Cardiac fibroblast (primary cell): Measurements from ENCODE around the gene SCN1B.

Experiments used
- DNase-seq, 2 donors: peaks; one replicate each; pipeline versions ENCODE4 v3.0.0 to v3.0.0-alpha.2; 2010; ENCODE audit warnings: low read depth in 2 of 2
- H3K4me3 ChIP-seq, 2 donors: replicated peaks in 1 of 2; 1 replicate in 1 of 2; 2 replicates in 1 of 2; pipeline ENCODE4 v1.5.1; 2011; ENCODE audit warnings: low read depth in 2 of 2, low read length in 2 of 2, mild to moderate bottlenecking in 2 of 2, moderate library complexity in 1 of 2
- CTCF ChIP-seq: IDR thresholded peaks from one replicate; pipeline ENCODE4 v1.5.1; 2011; ENCODE audit warnings: low read depth, mild to moderate bottlenecking, low read length, inconsistent platforms

SCN1B gene

DNA sequence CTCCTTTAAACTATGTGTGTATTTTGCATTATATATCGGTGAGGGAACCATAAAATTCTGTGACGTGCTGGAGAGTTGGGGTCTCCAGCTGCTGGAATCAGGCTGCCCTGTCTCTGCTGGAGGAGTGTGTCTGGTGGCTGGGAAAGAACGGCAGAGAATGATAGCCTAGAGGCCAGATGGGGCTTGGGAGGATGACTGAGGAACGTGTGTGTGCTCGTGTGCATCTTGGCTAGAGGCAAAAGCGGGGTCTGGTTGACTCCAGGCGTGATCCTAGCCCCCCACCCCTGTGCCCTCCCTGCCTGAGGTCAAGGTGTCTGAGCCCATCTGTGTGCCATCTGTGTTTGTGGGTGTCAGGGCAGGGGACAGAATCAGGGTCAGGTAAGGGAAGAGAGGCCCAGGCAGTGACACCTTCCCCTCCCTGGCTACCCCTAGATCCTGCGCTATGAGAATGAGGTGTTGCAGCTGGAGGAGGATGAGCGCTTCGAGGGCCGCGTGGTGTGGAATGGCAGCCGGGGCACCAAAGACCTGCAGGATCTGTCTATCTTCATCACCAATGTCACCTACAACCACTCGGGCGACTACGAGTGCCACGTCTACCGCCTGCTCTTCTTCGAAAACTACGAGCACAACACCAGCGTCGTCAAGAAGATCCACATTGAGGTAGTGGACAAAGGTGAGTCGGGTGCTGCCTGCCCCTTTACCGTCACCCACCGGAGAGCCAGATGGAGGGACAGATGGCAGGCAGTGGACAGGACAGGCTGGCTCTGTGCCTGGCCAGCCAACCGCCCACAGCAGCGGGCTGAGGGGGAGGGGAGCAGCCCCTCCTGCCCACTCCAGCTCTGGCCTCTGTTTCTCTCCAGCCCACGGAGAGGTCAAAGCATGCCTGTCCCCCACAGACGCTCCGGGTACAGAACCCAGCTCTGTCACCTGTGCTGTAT lies 3.1 kb downstream of the SCN1B start:
- TF ChIP-seq CTCF: no peak
- no peak overlapping the region for H3K4me3 ChIP-seq
- DNase-seq: no peak

- no peak for DNase-seq
- no peak for TF ChIP-seq CTCF
- no peak overlapping the region for H3K4me3 ChIP-seq
These were observed 3.8 kb downstream of the SCN1B start for GRCh38 chr19:35034005-35034502.

- no peak for TF ChIP-seq CTCF
- no peak overlapping the region for H3K4me3 ChIP-seq
- no peak for DNase-seq
These were observed 4.5 kb downstream of the SCN1B start for GRCh38 chr19:35034588-35035382.

- no peak overlapping the region for H3K4me3 ChIP-seq
- DNase-seq: peak; percentile 56 to 76
- no peak for TF ChIP-seq CTCF
These were observed 7.7 kb downstream of the SCN1B start for GRCh38 chr19:35037716-35038622.

GRCh38 chr19:35038623-35039512 lies 8.6 kb downstream of the SCN1B start:
- no peak overlapping the region for H3K4me3 ChIP-seq
- no peak for TF ChIP-seq CTCF
- no peak for DNase-seq
